K562 (cell line): ENCODE measurements around the gene BCAS1. TPM values are rescaled to one million over a fixed set of nuclear protein-coding genes. Genes with fewer than 3 reads are reported as not detected.

Source experiments
- ASH1L ChIP-seq: fragments of 450-650 bp; IDR thresholded peaks from 2 replicates; pipeline ENCODE4 v1.6.1; 2018; ENCODE audit warnings: borderline replicate concordance, mild to moderate bottlenecking, low read depth; ENCODE audit not compliant: partially characterized antibody
- CBFA2T2 ChIP-seq: fragments of 450-650 bp; conservative IDR thresholded peaks from 2 replicates; pipeline ENCODE4 v1.6.1; 2017; ENCODE audit warnings: mild to moderate bottlenecking
- EWSR1 ChIP-seq: fragments of 450-650 bp; IDR thresholded peaks from 2 replicates; pipeline ENCODE4 v1.6.1; 2018; ENCODE audit warnings: borderline replicate concordance, mild to moderate bottlenecking, low read depth, moderate library complexity; ENCODE audit not compliant: partially characterized antibody
- HNRNPK ChIP-seq: fragments of 200-400 bp; formaldehyde crosslinking; IDR thresholded peaks from one replicate; pipeline ENCODE4 v1.6.1; 2018; ENCODE audit warnings: mild to moderate bottlenecking, low read depth, low read length; ENCODE audit not compliant: poor library complexity, severe bottlenecking
- IRF2 ChIP-seq: sonication (generic); formaldehyde crosslinking; IDR thresholded peaks from 2 replicates; pipeline ENCODE4 v1.8.1; 2022; ENCODE audit warnings: mild to moderate bottlenecking, missing genetic modification reagents
- MXI1 ChIP-seq: IDR thresholded peaks from 2 replicates; pipeline ENCODE4 v1.6.1; 2011; ENCODE audit warnings: low read depth, mild to moderate bottlenecking, improper control_type of control experiment, low read length
- NBN ChIP-seq: fragments of 450-650 bp; IDR thresholded peaks from 2 replicates; pipeline ENCODE4 v1.6.1; 2016; ENCODE audit warnings: low read depth, mild to moderate bottlenecking
- SIN3A ChIP-seq, 2 experiments: fragments of 150-350 bp in 1 of 2; IDR thresholded peaks; 2 replicates each; pipeline ENCODE4 v1.6.1; 2011 to 2016; ENCODE audit warnings: borderline replicate concordance in 2 of 2, low read depth in 2 of 2, low read length in 2 of 2, mild to moderate bottlenecking in 2 of 2, moderate library complexity in 2 of 2; ENCODE audit not compliant: control insufficient read depth in 1 of 2
- TAF7 ChIP-seq: fragments of 450-650 bp; IDR thresholded peaks from 2 replicates; pipeline ENCODE4 v1.6.1; 2016; ENCODE audit warnings: missing genetic modification characterization, missing compliant biosample characterization
- TSC22D4 ChIP-seq: fragments of 450-650 bp; IDR thresholded peaks from 2 replicates; pipeline ENCODE4 v1.6.1; 2016; ENCODE audit warnings: missing genetic modification characterization, missing biosample characterization, control low read depth
- ZBTB26 ChIP-seq: fragments of 450-650 bp; formaldehyde crosslinking; IDR thresholded peaks from 2 replicates; pipeline ENCODE4 v1.4.0; 2022; ENCODE audit warnings: missing genetic modification characterization
- ZSCAN32 ChIP-seq: fragments of 450-650 bp; formaldehyde crosslinking; IDR thresholded peaks from 2 replicates; pipeline ENCODE4 v1.4.0; 2020; ENCODE audit warnings: mild to moderate bottlenecking, moderate library complexity
- ZZZ3 ChIP-seq: fragments of 450-650 bp; IDR thresholded peaks from 2 replicates; pipeline ENCODE4 v1.6.1; 2016; ENCODE audit warnings: antibody characterized with exemption, mild to moderate bottlenecking, moderate library complexity
- polyA plus RNA-seq, 8 experiments: library from polyadenylated mRNA; depleted of rRNA in 4 of 8; stranded (reverse) in 5 of 8; unstranded in 3 of 8; fragments of >200 nt; fragmentation: Nextera tagmentation in 2 of 8; fragmentation: Illumina TruSeq in 1 of 8; extraction: Ambion mirVana in 2 of 8; extraction: Trizol in 1 of 8; gene quantifications; 2 replicates each; pipeline versions ENCODE4 v1.2.1 to v1.2.3, GENCODE V29; 2011 to 2014; ENCODE audit warnings: inconsistent platforms in 1 of 8, missing spikeins in 1 of 8
- total RNA-seq, 7 experiments: library from RNA; depleted of rRNA in 6 of 7; stranded (reverse); fragments of >200 nt in 6 of 7; fragmentation: Illumina TruSeq in 2 of 7; extraction: Trizol in 2 of 7; gene quantifications; 2 replicates each; pipeline versions ENCODE4 v1.2.1 to v1.2.3, GENCODE V29; 2011 to 2021; ENCODE audit warnings: low replicate concordance in 1 of 7
- TF ChIP-seq, protein P1 (sequence below): sonication (generic); IDR thresholded peaks from 2 replicates; pipeline ENCODE4 v1.6.1; 2016
- TF ChIP-seq, protein P2 (sequence below): sonication (generic); formaldehyde crosslinking; IDR thresholded peaks from 2 replicates; pipeline ENCODE4 v1.8.0; 2022; ENCODE audit warnings: missing genetic modification reagents, mild to moderate bottlenecking, moderate library complexity, borderline replicate concordance
- TF ChIP-seq, protein P3 (sequence below): fragments of 450-650 bp; IDR thresholded peaks from 2 replicates; pipeline ENCODE4 v1.6.1; 2016
- TF ChIP-seq, protein P4 (sequence below), 2 experiments: IDR thresholded peaks; 2 replicates each; pipeline ENCODE4 v1.6.1; 2012; ENCODE audit warnings: improper control_type of control experiment in 2 of 2, low read depth in 2 of 2, low read length in 2 of 2, borderline replicate concordance in 1 of 2
- TF ChIP-seq, protein P5 (sequence below): fragments of 450-650 bp; formaldehyde crosslinking; IDR thresholded peaks from 2 replicates; pipeline ENCODE4 v1.4.0; 2022; ENCODE audit warnings: missing genetic modification characterization

The BCAS1 gene
- total and polyA plus RNA-seq, 9 of the 15 experiments (the other 6 are each of a cell fraction or from before 2014, with no cell fraction given) = 0.18 to 2.3 (median 0.93) TPM

GRCh38 chr20:53917145-53918019, 153.0 kb downstream of the BCAS1 start (continued):
- TF ChIP-seq EWSR1 = no peak
- TF ChIP-seq TAF7 = no peak
- TF ChIP-seq NBN = peak; percentile 79
- no peak for TF ChIP-seq HNRNPK
- no peak for TF ChIP-seq IRF2 (CRISPR knock-in tag)
- TF ChIP-seq, protein P1, sequence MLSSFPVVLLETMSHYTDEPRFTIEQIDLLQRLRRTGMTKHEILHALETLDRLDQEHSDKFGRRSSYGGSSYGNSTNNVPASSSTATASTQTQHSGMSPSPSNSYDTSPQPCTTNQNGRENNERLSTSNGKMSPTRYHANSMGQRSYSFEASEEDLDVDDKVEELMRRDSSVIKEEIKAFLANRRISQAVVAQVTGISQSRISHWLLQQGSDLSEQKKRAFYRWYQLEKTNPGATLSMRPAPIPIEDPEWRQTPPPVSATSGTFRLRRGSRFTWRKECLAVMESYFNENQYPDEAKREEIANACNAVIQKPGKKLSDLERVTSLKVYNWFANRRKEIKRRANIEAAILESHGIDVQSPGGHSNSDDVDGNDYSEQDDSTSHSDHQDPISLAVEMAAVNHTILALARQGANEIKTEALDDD = 0 out of 2 replicates have a peak, but pooled peaks have one; percentile 10
- no peak for TF ChIP-seq TSC22D4 (tag)
- TF ChIP-seq ZSCAN32 = no peak
- TF ChIP-seq, protein P2, sequence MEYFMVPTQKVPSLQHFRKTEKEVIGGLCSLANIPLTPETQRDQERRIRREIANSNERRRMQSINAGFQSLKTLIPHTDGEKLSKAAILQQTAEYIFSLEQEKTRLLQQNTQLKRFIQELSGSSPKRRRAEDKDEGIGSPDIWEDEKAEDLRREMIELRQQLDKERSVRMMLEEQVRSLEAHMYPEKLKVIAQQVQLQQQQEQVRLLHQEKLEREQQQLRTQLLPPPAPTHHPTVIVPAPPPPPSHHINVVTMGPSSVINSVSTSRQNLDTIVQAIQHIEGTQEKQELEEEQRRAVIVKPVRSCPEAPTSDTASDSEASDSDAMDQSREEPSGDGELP (CRISPR knock-in tag) = peak; percentile 29; the same call in 1 of the 2 replicates
- no peak for TF ChIP-seq ZZZ3
- TF ChIP-seq, protein P3, sequence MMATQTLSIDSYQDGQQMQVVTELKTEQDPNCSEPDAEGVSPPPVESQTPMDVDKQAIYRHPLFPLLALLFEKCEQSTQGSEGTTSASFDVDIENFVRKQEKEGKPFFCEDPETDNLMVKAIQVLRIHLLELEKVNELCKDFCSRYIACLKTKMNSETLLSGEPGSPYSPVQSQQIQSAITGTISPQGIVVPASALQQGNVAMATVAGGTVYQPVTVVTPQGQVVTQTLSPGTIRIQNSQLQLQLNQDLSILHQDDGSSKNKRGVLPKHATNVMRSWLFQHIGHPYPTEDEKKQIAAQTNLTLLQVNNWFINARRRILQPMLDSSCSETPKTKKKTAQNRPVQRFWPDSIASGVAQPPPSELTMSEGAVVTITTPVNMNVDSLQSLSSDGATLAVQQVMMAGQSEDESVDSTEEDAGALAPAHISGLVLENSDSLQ = peak; percentile 71
- TF ChIP-seq CBFA2T2 = peak; percentile 89
- TF ChIP-seq, protein P4, sequence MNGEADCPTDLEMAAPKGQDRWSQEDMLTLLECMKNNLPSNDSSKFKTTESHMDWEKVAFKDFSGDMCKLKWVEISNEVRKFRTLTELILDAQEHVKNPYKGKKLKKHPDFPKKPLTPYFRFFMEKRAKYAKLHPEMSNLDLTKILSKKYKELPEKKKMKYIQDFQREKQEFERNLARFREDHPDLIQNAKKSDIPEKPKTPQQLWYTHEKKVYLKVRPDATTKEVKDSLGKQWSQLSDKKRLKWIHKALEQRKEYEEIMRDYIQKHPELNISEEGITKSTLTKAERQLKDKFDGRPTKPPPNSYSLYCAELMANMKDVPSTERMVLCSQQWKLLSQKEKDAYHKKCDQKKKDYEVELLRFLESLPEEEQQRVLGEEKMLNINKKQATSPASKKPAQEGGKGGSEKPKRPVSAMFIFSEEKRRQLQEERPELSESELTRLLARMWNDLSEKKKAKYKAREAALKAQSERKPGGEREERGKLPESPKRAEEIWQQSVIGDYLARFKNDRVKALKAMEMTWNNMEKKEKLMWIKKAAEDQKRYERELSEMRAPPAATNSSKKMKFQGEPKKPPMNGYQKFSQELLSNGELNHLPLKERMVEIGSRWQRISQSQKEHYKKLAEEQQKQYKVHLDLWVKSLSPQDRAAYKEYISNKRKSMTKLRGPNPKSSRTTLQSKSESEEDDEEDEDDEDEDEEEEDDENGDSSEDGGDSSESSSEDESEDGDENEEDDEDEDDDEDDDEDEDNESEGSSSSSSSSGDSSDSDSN (IDR thresholded peaks at IDR 0.05; ENCODE audit: borderline replicate concordance in 1 of 2, low read depth in 2 of 2, low read length in 2 of 2) = no peak
- TF ChIP-seq SIN3A (IDR thresholded peaks at IDR 0.05; ENCODE audit: borderline replicate concordance in 2 of 2, control insufficient read depth in 1 of 2, low read depth in 2 of 2, low read length in 2 of 2) = no peak
- TF ChIP-seq ZBTB26 (CRISPR knock-in tag) = no peak
- TF ChIP-seq ASH1L = no peak
- TF ChIP-seq, protein P5, sequence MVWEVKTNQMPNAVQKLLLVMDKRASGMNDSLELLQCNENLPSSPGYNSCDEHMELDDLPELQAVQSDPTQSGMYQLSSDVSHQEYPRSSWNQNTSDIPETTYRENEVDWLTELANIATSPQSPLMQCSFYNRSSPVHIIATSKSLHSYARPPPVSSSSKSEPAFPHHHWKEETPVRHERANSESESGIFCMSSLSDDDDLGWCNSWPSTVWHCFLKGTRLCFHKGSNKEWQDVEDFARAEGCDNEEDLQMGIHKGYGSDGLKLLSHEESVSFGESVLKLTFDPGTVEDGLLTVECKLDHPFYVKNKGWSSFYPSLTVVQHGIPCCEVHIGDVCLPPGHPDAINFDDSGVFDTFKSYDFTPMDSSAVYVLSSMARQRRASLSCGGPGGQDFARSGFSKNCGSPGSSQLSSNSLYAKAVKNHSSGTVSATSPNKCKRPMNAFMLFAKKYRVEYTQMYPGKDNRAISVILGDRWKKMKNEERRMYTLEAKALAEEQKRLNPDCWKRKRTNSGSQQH (CRISPR knock-in tag) = no peak
- no peak for TF ChIP-seq MXI1
